IMR-90 (cell line): ENCODE data around the gene PDGFA. TPM values are rescaled to one million over a fixed set of nuclear protein-coding genes. Genes with fewer than 3 reads are reported as not detected.

Source experiments
- ATAC-seq: fragments of 200-7000 bp; cut with Tn5 transposase; 2 replicates; pipeline ENCODE4 v1.9.1; 2020; ENCODE audit warnings: low read depth, mild to moderate bottlenecking, moderate library complexity
- BruUV-seq: library from RNA; stranded (reverse); fragments of 400-500 nt; replicated peaks from 2 replicates; lab custom pipeline; 2021; lab: Mats Ljungman, UMichigan
- CTCF ChIA-PET: fragments of 300-600 bp; formaldehyde crosslinking; extraction: SDS; loops from one replicate; lab custom pipeline; 2021; ENCODE audit warnings: antibody characterized with exemption; lab: Yijun Ruan, JAX
- POLR2A ChIA-PET: fragments of 300-600 bp; sonication (Branson Sonifier 250); formaldehyde crosslinking; loops from one replicate; lab custom pipeline; 2022; ENCODE audit warnings: antibody characterized with exemption; ENCODE audit not compliant: unreplicated experiment; lab: Charles Lee
- DNase-seq: peaks from one replicate; pipeline ENCODE4 v3.0.0; 2013
- H2AFZ ChIP-seq: replicated peaks from 2 replicates; pipeline ENCODE3; 2013; ENCODE audit warnings: low read length, mild to moderate bottlenecking; ENCODE audit not compliant: poor library complexity
- H2AK5ac ChIP-seq: 2 replicates; pipeline ENCODE4 v1.6.1; 2013; ENCODE audit warnings: low read depth, low read length, inconsistent platforms
- H2AK9ac ChIP-seq: replicated peaks from 2 replicates; pipeline ENCODE3; 2013; ENCODE audit warnings: mild to moderate bottlenecking, low read depth, low read length, moderate library complexity; ENCODE audit not compliant: poor library complexity
- H2BK120ac ChIP-seq: 2 replicates; pipeline ENCODE4 v1.6.1; 2013; ENCODE audit warnings: low read depth, low read length, inconsistent platforms
- H2BK15ac ChIP-seq: 3 replicates; pipeline ENCODE4 v1.6.1; 2013; ENCODE audit warnings: low read depth, low read length, inconsistent platforms
- H2BK20ac ChIP-seq: 2 replicates; pipeline ENCODE4 v1.6.1; 2013; ENCODE audit warnings: low read depth, mild to moderate bottlenecking, inconsistent platforms, low read length, moderate library complexity
- H2BK5ac ChIP-seq: 2 replicates; pipeline ENCODE4 v1.6.1; 2013; ENCODE audit warnings: mild to moderate bottlenecking, low read depth, low read length, inconsistent platforms; ENCODE audit not compliant: poor library complexity, severe bottlenecking
- H3K14ac ChIP-seq: replicated peaks from 2 replicates; pipeline ENCODE4 v1.6.1; 2013; ENCODE audit warnings: low read depth, low read length, inconsistent platforms
- H3K18ac ChIP-seq: 2 replicates; pipeline ENCODE4 v1.6.1; 2013; ENCODE audit warnings: low read depth, low read length, control low read depth
- H3K23ac ChIP-seq: 2 replicates; pipeline ENCODE4 v1.6.1; 2013; ENCODE audit warnings: low read depth, low read length, inconsistent platforms
- H3K27ac ChIP-seq: 2 replicates; pipeline ENCODE4 v1.5.1; 2013; ENCODE audit warnings: mild to moderate bottlenecking, control low read depth, low read length; ENCODE audit not compliant: insufficient read depth
- H3K27me3 ChIP-seq: 2 replicates; pipeline ENCODE4 v1.6.1; 2013; ENCODE audit warnings: low read length; ENCODE audit not compliant: control insufficient read depth, insufficient read depth
- H3K36me3 ChIP-seq: 2 replicates; pipeline ENCODE4 v1.6.1; 2013; ENCODE audit warnings: low read length, mixed read lengths; ENCODE audit not compliant: control insufficient read depth, insufficient read depth
- H3K4ac ChIP-seq: 2 replicates; pipeline ENCODE4 v1.6.1; 2013; ENCODE audit warnings: low read depth, low read length, inconsistent platforms
- H3K4me1 ChIP-seq: 2 replicates; pipeline ENCODE4 v1.6.1; 2013; ENCODE audit warnings: low read length, mixed read lengths; ENCODE audit not compliant: control insufficient read depth, insufficient read depth
- H3K4me2 ChIP-seq: 2 replicates; pipeline ENCODE4 v1.6.1; 2013; ENCODE audit warnings: low read depth, mild to moderate bottlenecking, control low read depth, low read length, moderate library complexity
- H3K4me3 ChIP-seq: 2 replicates; pipeline ENCODE4 v1.5.1; 2013; ENCODE audit warnings: low read depth, mild to moderate bottlenecking, control low read depth, low read length, moderate library complexity; ENCODE audit not compliant: insufficient read depth
- H3K56ac ChIP-seq: 2 replicates; pipeline ENCODE4 v1.6.1; 2013; ENCODE audit warnings: low read length, inconsistent platforms; ENCODE audit not compliant: insufficient read depth; ENCODE audit errors: extremely low read depth
- H3K79me1 ChIP-seq, 2 experiments: 2 replicates each; pipeline ENCODE4 v1.6.1; 2013; ENCODE audit warnings: low read length in 2 of 2, inconsistent platforms in 1 of 2, low read depth in 1 of 2
- H3K9ac ChIP-seq: 2 replicates; pipeline ENCODE4 v1.6.1; 2013; ENCODE audit warnings: low read depth, low read length, control low read depth
- H3K9me1 ChIP-seq: 2 replicates; pipeline ENCODE4 v1.6.1; 2013; ENCODE audit warnings: low read length, inconsistent platforms; ENCODE audit not compliant: insufficient read depth
- H3K9me3 ChIP-seq: 2 replicates; pipeline ENCODE4 v1.6.1; 2013; ENCODE audit warnings: low read length; ENCODE audit not compliant: control insufficient read depth, insufficient read depth
- H4K20me1 ChIP-seq: 2 replicates; pipeline ENCODE4 v1.6.1; 2013; ENCODE audit warnings: low read length, inconsistent platforms; ENCODE audit not compliant: insufficient read depth
- H4K5ac ChIP-seq: 2 replicates; pipeline ENCODE4 v1.6.1; 2013; ENCODE audit warnings: mild to moderate bottlenecking, low read depth, low read length, control low read depth
- H4K8ac ChIP-seq, 2 experiments: 2 replicates each; pipeline ENCODE4 v1.6.1; 2013; ENCODE audit warnings: low read depth in 2 of 2, low read length in 2 of 2, control low read depth in 1 of 2, inconsistent platforms in 1 of 2
- H4K91ac ChIP-seq: 2 replicates; pipeline ENCODE4 v1.6.1; 2013; ENCODE audit warnings: low read depth, low read length, inconsistent platforms; ENCODE audit not compliant: insufficient read depth
- BHLHE40 ChIP-seq: fragments of 150-350 bp; IDR thresholded peaks from 2 replicates; pipeline ENCODE4 v1.6.1; 2016; ENCODE audit warnings: mild to moderate bottlenecking, low read depth, low read length
- CEBPB ChIP-seq: IDR thresholded peaks from 2 replicates; pipeline ENCODE4 v1.6.1; 2012; ENCODE audit warnings: low read depth, low read length, improper control_type of control experiment
- CHD1 ChIP-seq: IDR thresholded peaks from 2 replicates; pipeline ENCODE4 v1.6.1; 2012; ENCODE audit warnings: low read depth, low read length, improper control_type of control experiment
- CTCF ChIP-seq: conservative IDR thresholded peaks from 2 replicates; pipeline ENCODE4 v1.5.1; 2012; ENCODE audit warnings: mild to moderate bottlenecking, low read depth, low read length, improper control_type of control experiment
- ELK1 ChIP-seq: fragments of 150-350 bp; IDR thresholded peaks from 2 replicates; pipeline ENCODE4 v1.6.1; 2016; ENCODE audit warnings: low read depth, mild to moderate bottlenecking, low read length, moderate library complexity, borderline replicate concordance
- FOS ChIP-seq: fragments of 150-350 bp; IDR thresholded peaks from 2 replicates; pipeline ENCODE4 v1.6.1; 2016; ENCODE audit warnings: low read depth, low read length
- MAFK ChIP-seq: IDR thresholded peaks from 2 replicates; pipeline ENCODE4 v1.6.1; 2012; ENCODE audit warnings: low read depth, low read length, improper control_type of control experiment
- MAZ ChIP-seq: IDR thresholded peaks from 2 replicates; pipeline ENCODE4 v1.6.1; 2012; ENCODE audit warnings: low read depth, mild to moderate bottlenecking, low read length, improper control_type of control experiment, moderate library complexity, borderline replicate concordance
- MXI1 ChIP-seq: IDR thresholded peaks from 2 replicates; pipeline ENCODE4 v1.6.1; 2012; ENCODE audit warnings: low read depth, mild to moderate bottlenecking, low read length, moderate library complexity, borderline replicate concordance
- NFE2L2 ChIP-seq: fragments of 150-350 bp; IDR thresholded peaks from 2 replicates; pipeline ENCODE4 v1.6.1; 2016; ENCODE audit warnings: low read depth, mild to moderate bottlenecking, low read length
- POLR2A ChIP-seq: IDR thresholded peaks from 2 replicates; pipeline ENCODE4 v1.6.1; 2012; ENCODE audit warnings: mild to moderate bottlenecking, low read depth, low read length
- RAD21 ChIP-seq: IDR thresholded peaks from 2 replicates; pipeline ENCODE4 v1.6.1; 2012; ENCODE audit warnings: low read length, improper control_type of control experiment
- RCOR1 ChIP-seq: IDR thresholded peaks from 2 replicates; pipeline ENCODE4 v1.6.1; 2012; ENCODE audit warnings: mild to moderate bottlenecking, low read length, improper control_type of control experiment; ENCODE audit not compliant: insufficient replicate concordance
- RFX5 ChIP-seq: IDR thresholded peaks from 2 replicates; pipeline ENCODE4 v1.8.0; 2012; ENCODE audit warnings: low read depth, mild to moderate bottlenecking, low read length, moderate library complexity
- SMC3 ChIP-seq: fragments of 150-350 bp; IDR thresholded peaks from 2 replicates; pipeline ENCODE4 v1.6.1; 2016; ENCODE audit warnings: low read depth, mild to moderate bottlenecking, antibody characterized with exemption, low read length, moderate library complexity
- USF2 ChIP-seq: fragments of 150-350 bp; IDR thresholded peaks from 2 replicates; pipeline ENCODE4 v1.6.1; 2017; ENCODE audit warnings: mild to moderate bottlenecking, antibody characterized with exemption, low read length, low read depth
- WGBS, 2 experiments: methylation state at CpG; one replicate each; pipeline versions ENCODE4 v1.1.5 to v1.1.7; 2013; ENCODE audit warnings: missing lambda C conversion rate in 2 of 2; ENCODE audit not compliant: insufficient read length in 1 of 2; ENCODE audit errors: extremely low coverage in 2 of 2; 5-methylcytosine and 5-hydroxymethylcytosine counted together
- dilution Hi-C: fragments of 300-500 bp; cut with HindIII; formaldehyde crosslinking; loops from one replicate; pipeline ENCODE4 v1.14.3; 2018; ENCODE audit warnings: low sequenced_read_pairs; ENCODE audit not compliant: unreplicated experiment
- in situ Hi-C: fragments of 300-500 bp; cut with MboI; formaldehyde crosslinking; loops from 3 replicates; pipeline ENCODE4 v1.14.3; 2019; ENCODE audit warnings: low sequenced_read_pairs, inconsistent platforms, mixed read lengths
- intact Hi-C: fragments of 100-400 bp; cut with micrococcal nuclease; formaldehyde crosslinking; loops from 2 replicates; pipeline ENCODE4 v1.10.0; 2022
- polyA plus RNA-seq, 3 experiments: library from polyadenylated mRNA; depleted of rRNA; stranded (reverse); fragments of >200 nt; gene quantifications; 2 replicates each; pipeline ENCODE4 v1.2.3, GENCODE V29; 2012; ENCODE audit warnings: low replicate concordance in 1 of 3
- total RNA-seq: library from RNA; depleted of rRNA; stranded (reverse); fragments of >200 nt; gene quantifications from 2 replicates; pipeline ENCODE4 v1.2.3, GENCODE V29; 2012

PDGFA gene
- total and polyA plus RNA-seq, 2 of the 4 experiments (the other 2 are of a cell fraction), result 3.3 to 3.8 TPM

GRCh38 chr7:549891-550625, 30.4 kb upstream of the PDGFA start:
- H2BK15ac ChIP-seq, result no peak overlapping the region
- no peak overlapping the region for H2BK20ac ChIP-seq
- CTCF ChIA-PET, result no interaction called here
- no peaks in the 10 kb centered on the region for H4K20me1 ChIP-seq
- H3K79me1 ChIP-seq, result no peaks in the 10 kb centered on the region
- dilution Hi-C loops, result no loop called here
- H3K9ac ChIP-seq, result no peak overlapping the region
- H3K27me3 ChIP-seq, result no peaks in the 10 kb centered on the region; the same call in 1 of the 2 replicates
- H4K91ac ChIP-seq, result no peak overlapping the region
- intact Hi-C loops, result no loop called here
- H3K4me3 ChIP-seq, result no peak overlapping the region
- H3K36me3 ChIP-seq, result no peaks in the 10 kb centered on the region
- DNase-seq (no peak), ATAC-seq (no peak)
- H3K23ac ChIP-seq, result no peak overlapping the region
- H3K56ac ChIP-seq, result no peak overlapping the region
- H2BK5ac ChIP-seq, result no peak overlapping the region
- H3K9me1 ChIP-seq, result no peaks in the 10 kb centered on the region
- H2AK5ac ChIP-seq, result no peak overlapping the region
- no peak overlapping the region for H4K5ac ChIP-seq
- H2BK120ac ChIP-seq, result no peak overlapping the region
- no peak overlapping the region for H4K8ac ChIP-seq
- no peak overlapping the region for H3K27ac ChIP-seq
- H3K4me2 ChIP-seq, result no peak overlapping the region
- no peak overlapping the region for H2AK9ac ChIP-seq
- H3K14ac ChIP-seq, result no peak overlapping the region
- H2AFZ ChIP-seq, result no peak overlapping the region
- 100% methylated on average over 4 of the region's 31 CpGs; no CpG with 5 or more reads in 1 of the 2 experiments for WGBS, 2 experiments
- no peak overlapping the region for H3K18ac ChIP-seq
- in situ Hi-C loops, result no loop called here
- no peak overlapping the region for H3K4ac ChIP-seq
- BruUV-seq, result no TSS peak
- no peaks in the 10 kb centered on the region; the same call in 1 of the 2 replicates for H3K9me3 ChIP-seq
- no peak for TF ChIP-seq RAD21
- no peak for TF ChIP-seq NFE2L2
- no peak for TF ChIP-seq RCOR1
- no peak for TF ChIP-seq MAFK
- no peak for TF ChIP-seq CEBPB
- TF ChIP-seq BHLHE40, result no peak
- no peak for TF ChIP-seq ELK1
- TF ChIP-seq SMC3, result no peak
- TF ChIP-seq MAZ, result no peak
- no peak for TF ChIP-seq USF2
- TF ChIP-seq CTCF, result no peak
- TF ChIP-seq FOS, result no peak
- TF ChIP-seq MXI1, result no peak
- no peak for TF ChIP-seq RFX5
- TF ChIP-seq POLR2A, result no peak
- no peak for TF ChIP-seq CHD1
- peaks cover 3% of the 10 kb centered on the region; the same call in 1 of the 2 replicates for H3K4me1 ChIP-seq
- POLR2A ChIA-PET, result no interaction called here
